ENCODE measurements around the gene DNM1.

DNA sequence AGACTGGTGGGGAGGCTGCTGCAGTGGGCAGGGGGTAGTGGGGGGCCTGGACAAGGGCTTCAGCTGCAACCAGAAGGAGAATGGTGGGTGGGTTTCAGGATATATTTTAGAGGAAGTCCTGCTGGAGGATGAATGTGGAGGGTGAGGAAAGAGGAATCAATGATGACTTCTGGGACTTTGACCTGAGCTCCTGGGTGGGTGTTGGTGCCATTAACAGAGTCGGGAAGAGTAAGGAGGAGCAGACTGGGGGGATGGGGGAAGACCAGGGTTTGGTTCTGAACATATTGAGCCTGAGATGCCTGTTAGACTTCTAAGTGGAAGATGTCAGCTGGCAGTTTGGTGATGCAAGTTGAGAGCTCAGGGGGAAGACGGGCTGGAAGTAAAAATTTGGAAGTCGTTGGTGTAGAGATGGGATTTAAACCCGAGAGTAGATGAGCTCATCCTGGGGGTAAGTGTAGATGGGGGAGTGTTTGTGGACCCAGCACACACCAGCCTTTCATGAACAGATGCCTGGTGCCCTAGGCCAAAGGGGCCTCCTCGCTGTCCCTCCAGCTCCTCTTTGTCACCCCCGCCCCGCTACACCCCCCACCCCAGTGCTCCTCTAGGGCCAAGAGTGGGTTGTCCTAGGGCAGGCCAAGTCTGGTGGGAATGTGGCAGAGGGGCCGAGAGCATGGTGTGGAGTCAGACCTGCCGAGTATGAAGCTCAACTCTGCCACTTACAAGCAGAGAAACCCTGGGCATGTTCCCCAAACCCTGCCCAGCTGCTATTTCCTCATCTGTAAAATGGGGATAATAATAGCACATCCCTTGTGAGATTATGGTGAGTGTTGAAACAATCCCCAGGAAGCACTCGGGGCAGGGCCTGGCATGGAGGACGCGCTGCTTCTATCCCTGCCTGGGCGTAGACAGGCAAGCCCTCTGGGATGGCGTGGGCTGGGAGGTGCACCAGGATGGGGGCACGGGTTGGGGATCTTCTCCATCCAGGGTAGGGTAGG lies 4.0 kb downstream of the DNM1 start:
- TF ChIP-seq, protein P1, sequence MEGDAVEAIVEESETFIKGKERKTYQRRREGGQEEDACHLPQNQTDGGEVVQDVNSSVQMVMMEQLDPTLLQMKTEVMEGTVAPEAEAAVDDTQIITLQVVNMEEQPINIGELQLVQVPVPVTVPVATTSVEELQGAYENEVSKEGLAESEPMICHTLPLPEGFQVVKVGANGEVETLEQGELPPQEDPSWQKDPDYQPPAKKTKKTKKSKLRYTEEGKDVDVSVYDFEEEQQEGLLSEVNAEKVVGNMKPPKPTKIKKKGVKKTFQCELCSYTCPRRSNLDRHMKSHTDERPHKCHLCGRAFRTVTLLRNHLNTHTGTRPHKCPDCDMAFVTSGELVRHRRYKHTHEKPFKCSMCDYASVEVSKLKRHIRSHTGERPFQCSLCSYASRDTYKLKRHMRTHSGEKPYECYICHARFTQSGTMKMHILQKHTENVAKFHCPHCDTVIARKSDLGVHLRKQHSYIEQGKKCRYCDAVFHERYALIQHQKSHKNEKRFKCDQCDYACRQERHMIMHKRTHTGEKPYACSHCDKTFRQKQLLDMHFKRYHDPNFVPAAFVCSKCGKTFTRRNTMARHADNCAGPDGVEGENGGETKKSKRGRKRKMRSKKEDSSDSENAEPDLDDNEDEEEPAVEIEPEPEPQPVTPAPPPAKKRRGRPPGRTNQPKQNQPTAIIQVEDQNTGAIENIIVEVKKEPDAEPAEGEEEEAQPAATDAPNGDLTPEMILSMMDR (IDR thresholded peaks at IDR 0.05), result no peak
- TF ChIP-seq POLR2A (IDR thresholded peaks at IDR 0.05) (no peak), EP300 (IDR thresholded peaks at IDR 0.05) (no peak)
